Measurements from ENCODE around the gene IBSP.

IBSP gene

DNA sequence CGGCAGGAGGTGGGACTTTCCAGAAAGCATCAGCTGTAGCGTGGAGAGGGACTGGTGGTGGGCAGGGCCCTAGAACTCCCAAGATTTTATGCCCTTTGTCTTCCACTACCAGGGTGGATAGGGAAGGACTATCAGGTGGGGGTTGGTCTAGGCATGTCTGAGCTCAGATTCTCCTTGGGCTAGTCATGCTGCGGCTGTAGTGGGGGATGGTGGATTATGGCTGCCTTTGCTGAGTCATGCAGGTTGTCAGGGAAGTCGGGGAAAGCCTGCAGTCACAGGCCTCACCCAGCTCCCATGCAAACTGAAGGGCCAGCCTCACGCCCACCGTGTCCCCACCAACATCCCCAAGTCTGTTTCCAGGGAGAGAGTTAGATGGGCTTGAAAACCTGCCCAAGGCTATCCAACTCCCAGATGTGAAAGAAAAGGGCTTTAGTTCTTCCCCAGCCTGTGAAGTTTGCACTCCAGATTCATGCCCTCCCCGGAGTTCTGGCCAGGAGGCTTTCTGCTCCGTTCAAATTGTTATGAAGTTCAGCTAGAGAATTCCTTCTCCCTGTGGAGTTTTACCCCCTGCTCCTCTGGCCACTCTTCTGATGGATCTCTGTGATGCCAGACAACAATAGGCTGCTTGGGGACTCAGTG, 20.0 kb downstream of the IBSP start:
- no peaks in the 10 kb centered on the region for H3K36me3 ChIP-seq (ENCODE audit: insufficient read depth, low read length)
- peak overlapping the region; percentile 19; the same call in 1 of the 2 replicates for H3K9ac ChIP-seq (ENCODE audit: low read depth, low read length)
- H3K9me3 ChIP-seq (ENCODE audit: control insufficient read depth, insufficient read depth, low read length) = no peaks in the 10 kb centered on the region
- peaks cover 20% of the 10 kb centered on the region for H3K4me1 ChIP-seq (ENCODE audit: insufficient read depth, low read length)

GRCh38 chr4:87823200-87823599, 23.8 kb downstream of the IBSP start:
- H3K9me3 ChIP-seq (ENCODE audit: control insufficient read depth, insufficient read depth, low read length) = no peaks in the 10 kb centered on the region
- H3K9ac ChIP-seq (ENCODE audit: low read depth, low read length) = no peak overlapping the region
- H3K36me3 ChIP-seq (ENCODE audit: insufficient read depth, low read length) = no peaks in the 10 kb centered on the region
- H3K4me1 ChIP-seq (ENCODE audit: insufficient read depth, low read length) = peaks cover 20% of the 10 kb centered on the region

GRCh38 chr4:87823724-87824123, 24.4 kb downstream of the IBSP start:
- Histone ChIP-seq H3K36me3 (ENCODE audit: insufficient read depth, low read length) (no peaks in the 10 kb centered on the region), H3K4me1 (ENCODE audit: insufficient read depth, low read length) (peaks cover 19% of the 10 kb centered on the region), H3K9me3 (ENCODE audit: control insufficient read depth, insufficient read depth, low read length) (no peaks in the 10 kb centered on the region), H3K9ac (ENCODE audit: low read depth, low read length) (no peak overlapping the region)

DNA sequence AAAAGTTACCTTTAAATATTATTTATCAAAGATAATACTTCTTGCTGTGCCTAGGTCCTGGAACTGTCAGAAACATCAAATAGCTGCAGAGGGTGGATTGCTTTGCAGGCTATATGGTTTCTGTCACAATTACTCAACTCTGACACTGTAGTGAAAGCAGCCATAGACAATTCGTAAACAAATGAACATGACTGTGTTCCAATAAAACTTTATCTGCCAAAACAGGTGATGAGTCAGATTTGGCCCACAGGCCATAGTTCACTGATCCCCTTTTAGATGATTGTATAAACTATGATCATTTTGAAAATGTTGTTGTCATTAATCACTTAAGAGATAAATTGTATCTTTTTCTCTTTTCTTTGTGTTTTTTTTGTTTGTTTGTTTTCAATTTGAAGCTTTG, 25.0 kb downstream of the IBSP start:
- H3K36me3 ChIP-seq (ENCODE audit: insufficient read depth, low read length) = no peaks in the 10 kb centered on the region
- peaks cover 13% of the 10 kb centered on the region for H3K4me1 ChIP-seq (ENCODE audit: insufficient read depth, low read length)
- H3K9ac ChIP-seq (ENCODE audit: low read depth, low read length) = no peak overlapping the region
- H3K9me3 ChIP-seq (ENCODE audit: control insufficient read depth, insufficient read depth, low read length) = no peaks in the 10 kb centered on the region

DNA sequence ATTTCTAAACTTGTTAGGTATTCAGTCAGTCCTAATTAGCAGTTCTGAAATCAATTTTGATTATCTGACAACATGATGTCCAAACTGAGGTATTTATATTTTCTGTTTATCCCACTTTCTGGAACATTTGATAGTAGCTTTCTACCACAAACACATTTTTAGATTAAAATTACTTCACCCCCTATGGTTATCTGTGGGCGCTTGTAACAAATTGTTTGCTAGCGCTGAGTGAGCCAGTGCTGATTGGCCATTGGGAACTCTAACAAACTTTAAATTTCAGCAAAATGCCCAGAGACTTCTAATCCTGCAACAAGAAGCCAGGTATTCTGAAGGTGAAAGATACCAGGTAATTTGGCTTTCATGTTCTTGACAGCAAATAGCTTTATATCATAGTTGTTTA, 33.3 kb downstream of the IBSP start, which contains the start of gene MEPE:
MEPE (plus strand) TSS at position 301 of the 400 bp plus-strand sequence. CDS start 1,746 bp downstream, outside the sequence.
- peaks cover 16% of the 10 kb centered on the region for H3K4me1 ChIP-seq (ENCODE audit: insufficient read depth, low read length)
- no peak within 1 kb of the TSS for H3K9ac ChIP-seq (ENCODE audit: low read depth, low read length)
- no peaks in the 10 kb centered on the region for H3K9me3 ChIP-seq (ENCODE audit: control insufficient read depth, insufficient read depth, low read length)
- no peaks in the 10 kb centered on the region for H3K36me3 ChIP-seq (ENCODE audit: insufficient read depth, low read length)

DNA sequence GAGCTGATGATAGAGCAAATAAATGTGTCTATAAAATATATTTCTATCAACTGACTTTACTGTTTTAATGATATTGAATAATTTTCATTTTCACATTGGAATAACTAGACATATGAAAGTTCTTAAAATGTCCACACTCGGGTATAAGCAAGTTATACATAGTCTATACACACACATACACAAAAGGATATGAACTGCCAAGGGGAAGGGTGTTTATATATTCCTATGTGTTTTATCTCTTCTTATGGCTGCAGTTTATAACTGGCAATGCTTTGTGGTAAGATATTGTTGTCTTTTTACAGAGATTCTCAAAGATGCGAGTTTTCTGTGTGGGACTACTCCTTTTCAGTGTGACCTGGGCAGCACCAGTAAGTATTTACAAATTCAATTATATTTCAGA, 35.0 kb downstream of the IBSP start:
- Histone ChIP-seq H3K9ac (ENCODE audit: low read depth, low read length) (no peak overlapping the region), H3K9me3 (ENCODE audit: control insufficient read depth, insufficient read depth, low read length) (no peaks in the 10 kb centered on the region), H3K4me1 (ENCODE audit: insufficient read depth, low read length) (peaks cover 22% of the 10 kb centered on the region), H3K36me3 (ENCODE audit: insufficient read depth, low read length) (no peaks in the 10 kb centered on the region)

GRCh38 chr4:87835197-87835596, 35.8 kb downstream of the IBSP start:
- Histone ChIP-seq H3K9ac (ENCODE audit: low read depth, low read length) (no peak overlapping the region), H3K9me3 (ENCODE audit: control insufficient read depth, insufficient read depth, low read length) (no peaks in the 10 kb centered on the region), H3K36me3 (ENCODE audit: insufficient read depth, low read length) (no peaks in the 10 kb centered on the region), H3K4me1 (ENCODE audit: insufficient read depth, low read length) (peaks cover 22% of the 10 kb centered on the region)

DNA sequence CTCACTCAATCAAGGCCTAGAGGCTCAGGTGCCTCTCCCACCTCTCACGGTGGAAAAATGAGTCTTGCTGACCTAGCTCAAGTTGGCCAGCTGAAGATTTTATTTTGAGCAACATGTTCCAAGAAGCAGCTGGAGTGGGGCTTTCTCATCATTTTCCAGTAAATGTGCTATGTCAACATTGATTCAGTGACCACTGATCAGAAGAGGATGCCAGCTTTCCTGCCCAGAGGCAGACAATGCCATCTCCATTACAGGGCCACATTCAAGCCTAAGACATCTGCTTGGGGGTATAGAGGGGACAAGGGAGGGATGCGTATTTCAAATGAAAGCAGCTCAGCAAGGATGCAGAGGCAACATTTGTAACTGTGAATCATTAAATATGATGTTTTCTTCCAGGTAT, 36.4 kb downstream of the IBSP start:
- Histone ChIP-seq H3K9me3 (ENCODE audit: control insufficient read depth, insufficient read depth, low read length) (no peaks in the 10 kb centered on the region), H3K4me1 (ENCODE audit: insufficient read depth, low read length) (peaks cover 22% of the 10 kb centered on the region), H3K36me3 (ENCODE audit: insufficient read depth, low read length) (no peaks in the 10 kb centered on the region), H3K9ac (ENCODE audit: low read depth, low read length) (no peak overlapping the region)

GRCh38 chr4:87838205-87838604, 38.9 kb downstream of the IBSP start:
- no peaks in the 10 kb centered on the region for H3K36me3 ChIP-seq (ENCODE audit: insufficient read depth, low read length)
- peaks cover 22% of the 10 kb centered on the region for H3K4me1 ChIP-seq (ENCODE audit: insufficient read depth, low read length)
- no peaks in the 10 kb centered on the region for H3K9me3 ChIP-seq (ENCODE audit: control insufficient read depth, insufficient read depth, low read length)
- H3K9ac ChIP-seq (ENCODE audit: low read depth, low read length) = no peak overlapping the region

GRCh38 chr4:87838890-87839591, 39.7 kb downstream of the IBSP start:
- no peaks in the 10 kb centered on the region for H3K36me3 ChIP-seq (ENCODE audit: insufficient read depth, low read length)
- H3K4me1 ChIP-seq (ENCODE audit: insufficient read depth, low read length) = peaks cover 22% of the 10 kb centered on the region
- no peak overlapping the region for H3K9ac ChIP-seq (ENCODE audit: low read depth, low read length)
- no peaks in the 10 kb centered on the region for H3K9me3 ChIP-seq (ENCODE audit: control insufficient read depth, insufficient read depth, low read length)

- peaks cover 19% of the 10 kb centered on the region for H3K4me1 ChIP-seq (ENCODE audit: insufficient read depth, low read length)
- no peak overlapping the region for H3K9ac ChIP-seq (ENCODE audit: low read depth, low read length)
- no peaks in the 10 kb centered on the region for H3K36me3 ChIP-seq (ENCODE audit: insufficient read depth, low read length)
- no peaks in the 10 kb centered on the region for H3K9me3 ChIP-seq (ENCODE audit: control insufficient read depth, insufficient read depth, low read length)
Measured at GRCh38 chr4:87839592-87839946, 40.2 kb downstream of the IBSP start.

GRCh38 chr4:87840149-87840548, 40.8 kb downstream of the IBSP start:
- H3K36me3 ChIP-seq (ENCODE audit: insufficient read depth, low read length) = no peaks in the 10 kb centered on the region
- H3K9ac ChIP-seq (ENCODE audit: low read depth, low read length) = no peak overlapping the region
- no peaks in the 10 kb centered on the region for H3K9me3 ChIP-seq (ENCODE audit: control insufficient read depth, insufficient read depth, low read length)
- H3K4me1 ChIP-seq (ENCODE audit: insufficient read depth, low read length) = peaks cover 13% of the 10 kb centered on the region

DNA sequence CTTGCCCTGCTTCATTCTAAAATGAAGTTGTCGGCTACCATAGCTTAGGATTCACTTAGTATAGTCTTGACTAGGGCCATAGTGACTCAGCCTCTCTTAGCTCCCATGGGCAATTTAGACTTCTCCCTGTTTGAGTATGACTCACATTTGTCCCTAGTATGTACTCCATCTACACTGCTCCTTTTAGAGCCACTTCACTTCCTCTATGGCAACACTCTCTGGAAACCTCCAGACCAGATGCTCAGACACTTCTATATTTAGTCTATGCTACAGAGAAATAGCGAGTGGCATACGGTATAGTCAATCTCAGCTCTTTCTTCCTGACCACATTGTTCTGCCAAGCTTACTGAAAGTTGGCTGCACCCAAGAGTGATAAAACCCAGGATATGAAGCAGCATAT, 44.6 kb downstream of the IBSP start:
- Histone ChIP-seq H3K4me1 (ENCODE audit: insufficient read depth, low read length) (peaks cover 3% of the 10 kb centered on the region), H3K9ac (ENCODE audit: low read depth, low read length) (no peak overlapping the region), H3K9me3 (ENCODE audit: control insufficient read depth, insufficient read depth, low read length) (no peaks in the 10 kb centered on the region), H3K36me3 (ENCODE audit: insufficient read depth, low read length) (no peaks in the 10 kb centered on the region)

DNA sequence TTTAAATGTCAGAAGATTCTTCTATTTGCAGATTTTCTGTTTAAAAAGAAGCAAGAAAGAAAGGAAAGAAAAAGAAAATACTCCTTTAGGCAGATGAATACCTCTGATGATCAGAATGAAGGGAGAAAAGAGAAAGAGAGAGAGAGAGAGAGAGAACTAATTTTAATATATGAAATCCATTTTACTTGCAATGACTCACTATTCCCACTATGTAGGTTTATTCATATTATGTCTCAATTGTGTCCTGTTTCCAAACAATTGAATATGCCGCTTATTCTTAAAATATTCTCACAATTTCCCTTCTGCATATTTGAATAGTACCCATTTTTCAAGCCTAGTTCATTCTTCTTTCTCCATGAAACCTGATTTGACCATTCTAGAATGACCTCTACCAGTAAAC, 45.1 kb downstream of the IBSP start:
- no peaks in the 10 kb centered on the region for H3K36me3 ChIP-seq (ENCODE audit: insufficient read depth, low read length)
- no peak overlapping the region for H3K9ac ChIP-seq (ENCODE audit: low read depth, low read length)
- no peaks in the 10 kb centered on the region for H3K9me3 ChIP-seq (ENCODE audit: control insufficient read depth, insufficient read depth, low read length)
- no peaks in the 10 kb centered on the region for H3K4me1 ChIP-seq (ENCODE audit: insufficient read depth, low read length)

- H3K36me3 ChIP-seq (ENCODE audit: insufficient read depth, low read length) = no peaks in the 10 kb centered on the region
- H3K4me1 ChIP-seq (ENCODE audit: insufficient read depth, low read length) = no peaks in the 10 kb centered on the region
- no peaks in the 10 kb centered on the region for H3K9me3 ChIP-seq (ENCODE audit: control insufficient read depth, insufficient read depth, low read length)
- no peak overlapping the region for H3K9ac ChIP-seq (ENCODE audit: low read depth, low read length)
Measured at GRCh38 chr4:87846226-87846625, 46.9 kb downstream of the IBSP start.
